ENCODE data around the gene LHFPL6. TPM values are rescaled to one million over a fixed set of nuclear protein-coding genes. Genes with fewer than 3 reads are reported as not detected.
"Not testable (repeated sequence)": the region's sequence is repeated elsewhere in the genome, so short reads cannot be mapped to it uniquely, and the experiment has no call there.

Gene LHFPL6
- polyA plus RNA-seq, 3 donors: 0.14 to 0.59 (median 0.46) TPM

- H3K4me1 Mint-ChIP-seq: peaks cover 5% of the 10 kb centered on the region
These were observed 257.0 kb downstream of the LHFPL6 start for GRCh38 chr13:39345982-39346381.

DNA sequence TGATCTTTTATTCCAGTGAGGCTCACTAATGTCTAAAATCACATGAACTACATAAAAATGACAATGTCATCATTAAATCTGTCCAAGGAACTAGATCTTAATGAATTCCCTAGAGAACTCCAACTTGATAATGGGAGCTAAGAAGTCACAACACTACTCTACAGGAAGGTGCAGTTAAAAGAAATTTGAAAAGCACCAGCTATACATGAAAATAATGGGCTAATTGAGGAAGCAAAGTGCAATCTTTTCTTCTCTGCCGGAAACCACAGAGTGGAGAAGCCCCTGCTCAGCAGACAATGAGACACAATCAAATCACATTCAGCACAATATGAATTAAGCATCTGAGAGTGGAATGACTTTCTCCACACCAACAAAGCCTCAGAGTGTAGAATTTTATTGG lies 261.7 kb downstream of the LHFPL6 start:
- intact Hi-C loops (cut with micrococcal nuclease): no loop called here
- H4K20me1 ChIP-seq (ENCODE audit: insufficient read depth, low read length): no peaks in the 10 kb centered on the region
- no peaks in the 10 kb centered on the region for H3K9me3 ChIP-seq (replicated peaks in 1 of 2; ENCODE audit: control insufficient read depth in 1 of 2, insufficient read depth in 1 of 2, low read length in 2 of 2)
- H2AFZ ChIP-seq (ENCODE audit: insufficient read depth, low read depth, low read length, poor library complexity, severe bottlenecking): no peak overlapping the region
- H3K27ac ChIP-seq (ENCODE audit: low read depth in 1 of 2, low read length in 2 of 2): no peak overlapping the region
- H3K9me3 Mint-ChIP-seq: peaks cover 0 to 2% (median 0%) of the 10 kb centered on the region in 7 donors
- TF ChIP-seq CTCF (IDR thresholded peaks at IDR 0.05): no peak
- no peaks in the 10 kb centered on the region for H3K4me1 Mint-ChIP-seq
- H3K4me1 ChIP-seq (ENCODE audit: control insufficient read depth in 1 of 2, insufficient read depth in 2 of 2, low read length in 2 of 2): no peaks in the 10 kb centered on the region
- peaks cover 0 to 3% (median 0%) of the 10 kb centered on the region in 3 donors for H3K27me3 Mint-ChIP-seq (ENCODE audit: low read depth in 3 of 3)
- WGBS (ENCODE audit: insufficient coverage): no CpG with 5 or more reads among the region's 1 CpG
- no peak for DNase-seq
- H3K36me3 Mint-ChIP-seq: no peaks in the 10 kb centered on the region
- no peaks in the 10 kb centered on the region for H3K36me3 ChIP-seq (replicated peaks in 1 of 2; ENCODE audit: control insufficient read depth in 1 of 2, insufficient read depth in 2 of 2, low read length in 2 of 2)
- no peaks in the 10 kb centered on the region for H3K27me3 ChIP-seq (ENCODE audit: control insufficient read depth in 2 of 2, insufficient read depth in 2 of 2, low read length in 2 of 2)
- no peaks in the 10 kb centered on the region for H3K79me2 ChIP-seq (ENCODE audit: insufficient read depth, low read length)
- H3K4me2 ChIP-seq (replicated peaks; ENCODE audit: extremely low read depth, low read length, poor library complexity, severe bottlenecking): no peak overlapping the region
- H3K4me3 Mint-ChIP-seq: no peak overlapping the region
- H3K27ac Mint-ChIP-seq: no peak overlapping the region
- no peak overlapping the region for H3K4me3 ChIP-seq (replicated peaks in 1 of 3; ENCODE audit: low read depth in 2 of 3, low read length in 3 of 3)
- no peak overlapping the region for H3K9ac ChIP-seq (ENCODE audit: insufficient read depth, low read length, poor library complexity, severe bottlenecking)

More at GRCh38 chr13:39345982-39346381, 257.0 kb downstream of the LHFPL6 start:
- no peaks in the 10 kb centered on the region for H4K20me1 ChIP-seq (ENCODE audit: insufficient read depth, low read length)
- H3K4me1 ChIP-seq (ENCODE audit: control insufficient read depth in 1 of 2, insufficient read depth in 2 of 2, low read length in 2 of 2): no peaks in the 10 kb centered on the region
- no peak overlapping the region for H3K9ac ChIP-seq (ENCODE audit: insufficient read depth, low read length, poor library complexity, severe bottlenecking)
- H3K4me2 ChIP-seq (replicated peaks; ENCODE audit: extremely low read depth, low read length, poor library complexity, severe bottlenecking): no peak overlapping the region
- intact Hi-C loops (cut with micrococcal nuclease): no loop called here
- no peak overlapping the region for H3K4me3 Mint-ChIP-seq
- H3K27me3 ChIP-seq (ENCODE audit: control insufficient read depth in 2 of 2, insufficient read depth in 2 of 2, low read length in 2 of 2): no peaks in the 10 kb centered on the region
- no peaks in the 10 kb centered on the region for H3K36me3 Mint-ChIP-seq
- H3K4me3 ChIP-seq (replicated peaks in 1 of 3; ENCODE audit: low read depth in 2 of 3, low read length in 3 of 3): no peak overlapping the region
- no peak for TF ChIP-seq CTCF (IDR thresholded peaks at IDR 0.05)
- H3K27me3 Mint-ChIP-seq (ENCODE audit: low read depth in 3 of 3): peaks cover 0 to 2% (median 0%) of the 10 kb centered on the region in 3 donors
- no peak for DNase-seq
- H3K27ac Mint-ChIP-seq: no peak overlapping the region
- H2AFZ ChIP-seq (ENCODE audit: insufficient read depth, low read depth, low read length, poor library complexity, severe bottlenecking): no peak overlapping the region
- peaks cover 0 to 5% (median 0%) of the 10 kb centered on the region in 7 donors for H3K9me3 Mint-ChIP-seq
- no peaks in the 10 kb centered on the region for H3K79me2 ChIP-seq (ENCODE audit: insufficient read depth, low read length)
- no peaks in the 10 kb centered on the region for H3K36me3 ChIP-seq (replicated peaks in 1 of 2; ENCODE audit: control insufficient read depth in 1 of 2, insufficient read depth in 2 of 2, low read length in 2 of 2)
- no peak overlapping the region for H3K27ac ChIP-seq (ENCODE audit: low read depth in 1 of 2, low read length in 2 of 2)
- H3K9me3 ChIP-seq (replicated peaks in 1 of 2; ENCODE audit: control insufficient read depth in 1 of 2, insufficient read depth in 1 of 2, low read length in 2 of 2): no peaks in the 10 kb centered on the region
- 92% methylated on average over 2 of the region's 5 CpGs for WGBS (ENCODE audit: insufficient coverage)

DNA sequence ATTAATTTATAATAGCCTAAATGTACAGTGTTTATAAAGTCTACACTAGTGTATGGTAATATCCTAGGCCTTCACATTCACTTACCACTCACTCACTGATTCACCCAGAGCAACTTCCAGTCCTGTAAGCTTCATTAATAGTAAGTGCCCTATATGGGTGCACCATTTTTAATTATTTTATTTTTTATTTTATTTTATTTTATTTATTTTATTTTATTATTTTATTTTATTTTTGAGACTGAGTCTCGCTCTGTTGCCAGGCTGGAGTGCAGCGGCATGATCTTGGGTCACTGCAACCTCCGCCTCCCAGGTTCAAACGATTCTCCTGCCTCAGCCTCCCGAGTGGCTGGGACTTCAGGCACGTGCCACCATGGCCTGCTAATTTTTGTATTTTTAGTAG lies 264.9 kb downstream of the LHFPL6 start:
- DNase-seq; H3K9me3 ChIP-seq (replicated peaks in 1 of 2; ENCODE audit: control insufficient read depth in 1 of 2, insufficient read depth in 1 of 2, low read length in 2 of 2); H3K36me3 ChIP-seq (replicated peaks in 1 of 2; ENCODE audit: control insufficient read depth in 1 of 2, insufficient read depth in 2 of 2, low read length in 2 of 2); H3K4me2 ChIP-seq (replicated peaks; ENCODE audit: extremely low read depth, low read length, poor library complexity, severe bottlenecking); H3K9ac ChIP-seq (ENCODE audit: insufficient read depth, low read length, poor library complexity, severe bottlenecking); H3K4me1 ChIP-seq (ENCODE audit: control insufficient read depth in 1 of 2, insufficient read depth in 2 of 2, low read length in 2 of 2); H2AFZ ChIP-seq (ENCODE audit: insufficient read depth, low read depth, low read length, poor library complexity, severe bottlenecking); H3K27ac Mint-ChIP-seq; H3K27me3 Mint-ChIP-seq (ENCODE audit: low read depth in 3 of 3); H3K27ac ChIP-seq (ENCODE audit: low read depth in 1 of 2, low read length in 2 of 2); H3K4me3 ChIP-seq (replicated peaks in 1 of 3; ENCODE audit: low read depth in 2 of 3, low read length in 3 of 3); H3K4me3 Mint-ChIP-seq; H3K9me3 Mint-ChIP-seq; H3K36me3 Mint-ChIP-seq; H3K4me1 Mint-ChIP-seq; H4K20me1 ChIP-seq (ENCODE audit: insufficient read depth, low read length); H3K27me3 ChIP-seq (ENCODE audit: control insufficient read depth in 2 of 2, insufficient read depth in 2 of 2, low read length in 2 of 2); H3K79me2 ChIP-seq (ENCODE audit: insufficient read depth, low read length); intact Hi-C loops (cut with micrococcal nuclease): not testable (repeated sequence)
- 95% methylated on average over 4 of the region's 6 CpGs for WGBS (ENCODE audit: insufficient coverage)

All from CD14-positive monocyte (primary cell).